ENCODE measurements around the gene SLC2A6. TPM values are rescaled to one million over a fixed set of nuclear protein-coding genes. Genes with fewer than 3 reads are reported as not detected.

SLC2A6 gene
- total RNA-seq, 1 donor from 2014 or later, result 51.8 TPM

- H3K4me3 ChIP-seq (ENCODE audit: low read depth, low read length), result no peak within 1 kb of the TSS
- no peak for DNase-seq (ENCODE audit: low read depth)
- TF ChIP-seq CTCF (IDR thresholded peaks at IDR 0.05; ENCODE audit: insufficient read depth, low read length, poor library complexity, severe bottlenecking), result no peak
- H3K36me3 ChIP-seq (ENCODE audit: control insufficient read depth, insufficient read depth, low read length), result no peaks in the 10 kb centered on the region
- peaks cover 71% of the 10 kb centered on the region for H3K27me3 ChIP-seq (ENCODE audit: control insufficient read depth, insufficient read depth, low read length)
Observed at GRCh38 chr9:133524679-133525228, 45.9 kb upstream of the SLC2A6 start, which contains the start of gene MYMK. Gene MYMK, minus strand, starts transcription at chr9:133524959. Its CDS starts 115 bp downstream, at chr9:133524844.

GRCh38 chr9:133524146-133524545, 45.2 kb upstream of the SLC2A6 start:
- no peak for TF ChIP-seq CTCF (IDR thresholded peaks at IDR 0.05; ENCODE audit: insufficient read depth, low read length, poor library complexity, severe bottlenecking)
- DNase-seq (ENCODE audit: low read depth), result no peak
- no peak overlapping the region for H3K4me3 ChIP-seq (ENCODE audit: low read depth, low read length)
- H3K36me3 ChIP-seq (ENCODE audit: control insufficient read depth, insufficient read depth, low read length), result no peaks in the 10 kb centered on the region
- H3K27me3 ChIP-seq (ENCODE audit: control insufficient read depth, insufficient read depth, low read length), result peaks cover 67% of the 10 kb centered on the region

- Histone ChIP-seq H3K4me3 (ENCODE audit: low read depth, low read length) (no peak overlapping the region), H3K36me3 (ENCODE audit: control insufficient read depth, insufficient read depth, low read length) (no peaks in the 10 kb centered on the region), H3K27me3 (ENCODE audit: control insufficient read depth, insufficient read depth, low read length) (peaks cover 64% of the 10 kb centered on the region)
- no peak for TF ChIP-seq CTCF (IDR thresholded peaks at IDR 0.05; ENCODE audit: insufficient read depth, low read length, poor library complexity, severe bottlenecking)
- DNase-seq (ENCODE audit: low read depth), result no peak
Observed at GRCh38 chr9:133523106-133523505, 44.2 kb upstream of the SLC2A6 start.

GRCh38 chr9:133522073-133522910, 43.4 kb upstream of the SLC2A6 start:
- no peak for TF ChIP-seq CTCF (IDR thresholded peaks at IDR 0.05; ENCODE audit: insufficient read depth, low read length, poor library complexity, severe bottlenecking)
- no peak for DNase-seq (ENCODE audit: low read depth)
- Histone ChIP-seq H3K36me3 (ENCODE audit: control insufficient read depth, insufficient read depth, low read length) (no peaks in the 10 kb centered on the region), H3K27me3 (ENCODE audit: control insufficient read depth, insufficient read depth, low read length) (peaks cover 61% of the 10 kb centered on the region), H3K4me3 (ENCODE audit: low read depth, low read length) (no peak overlapping the region)

DNA sequence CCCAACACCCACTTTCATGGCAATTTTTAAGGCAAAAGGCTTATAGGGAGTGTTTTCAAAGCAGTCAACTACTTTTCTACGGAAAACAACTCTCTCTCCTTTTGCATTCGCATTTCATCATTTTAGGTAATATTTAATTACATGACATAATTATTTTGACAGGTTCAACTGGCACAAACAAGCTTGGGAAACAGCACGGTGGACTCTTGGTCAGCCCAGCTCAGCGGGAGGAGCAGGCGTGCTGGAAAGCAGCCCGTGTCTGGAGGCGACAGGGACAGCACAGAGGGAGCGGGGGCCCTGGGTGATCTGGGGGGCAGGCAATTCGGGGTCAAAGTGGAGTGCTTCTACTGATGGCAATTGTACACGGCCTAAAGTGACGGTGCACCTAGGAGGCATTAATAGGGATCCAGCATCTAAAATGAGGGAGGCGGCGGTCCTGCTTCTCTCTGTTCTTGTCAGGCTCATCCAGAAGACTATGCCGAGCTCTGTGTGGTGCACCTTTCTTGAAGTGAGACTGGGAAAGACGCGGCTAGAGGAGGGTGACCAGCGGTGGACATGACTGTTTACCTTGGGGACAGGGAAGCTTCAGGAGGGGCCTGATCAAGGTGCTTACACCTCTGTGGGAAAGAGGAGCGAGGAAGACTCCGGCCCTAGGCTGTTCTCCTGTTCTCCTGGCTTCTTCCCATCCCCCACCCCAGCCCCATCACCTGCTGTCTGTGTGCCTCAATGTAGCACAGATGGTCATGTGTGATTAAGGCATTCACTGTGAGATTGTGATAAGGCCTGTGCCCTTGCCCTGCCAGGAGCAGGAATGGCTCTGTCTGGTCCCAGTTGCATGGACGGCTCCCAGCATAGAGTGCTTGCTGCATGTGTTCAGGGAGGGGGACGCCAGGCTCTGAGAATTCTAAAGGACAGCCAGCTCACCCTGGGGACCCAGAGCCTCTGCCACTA, 42.5 kb upstream of the SLC2A6 start:
- H3K27me3 ChIP-seq (ENCODE audit: control insufficient read depth, insufficient read depth, low read length), result peaks cover 55% of the 10 kb centered on the region
- no peak for TF ChIP-seq CTCF (IDR thresholded peaks at IDR 0.05; ENCODE audit: insufficient read depth, low read length, poor library complexity, severe bottlenecking)

More for the DNA sequence above, 42.5 kb upstream of the SLC2A6 start:
- no peak for DNase-seq (ENCODE audit: low read depth)
- Histone ChIP-seq H3K36me3 (ENCODE audit: control insufficient read depth, insufficient read depth, low read length) (no peaks in the 10 kb centered on the region), H3K4me3 (ENCODE audit: low read depth, low read length) (no peak overlapping the region)

All from kidney epithelial cell (primary cell).